ENCODE data around the gene GPR180. TPM values are rescaled to one million over a fixed set of nuclear protein-coding genes. Genes with fewer than 3 reads are reported as not detected.

GPR180 gene
- total RNA-seq, 2 donors from 2014 or later: 3.9 to 6.3 TPM

DNA sequence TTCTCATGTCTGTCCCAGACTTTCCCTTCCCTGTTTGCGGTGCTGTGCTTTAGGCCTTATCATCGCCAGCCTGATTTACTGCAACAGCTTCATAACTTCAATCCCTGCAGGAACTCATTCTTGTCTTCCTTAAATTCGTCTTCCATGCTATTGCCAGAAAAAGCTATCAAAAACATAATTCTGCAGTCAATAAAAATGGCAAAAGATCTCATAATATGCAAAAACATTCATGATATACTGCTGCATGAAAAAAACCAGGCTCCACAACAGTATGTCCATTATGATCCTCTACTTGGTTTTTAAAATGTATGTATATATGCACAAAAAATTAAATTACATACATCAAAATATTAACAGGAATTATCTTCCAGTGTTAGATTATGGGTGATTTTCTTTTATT, 34.1 kb upstream of the GPR180 start:
- H3K4me3 ChIP-seq: no peak overlapping the region
- H3K4me1 ChIP-seq (ENCODE audit: control insufficient read depth in 1 of 2, low read depth in 2 of 2): no peaks in the 10 kb centered on the region
- H3K36me3 ChIP-seq: peaks cover 8% of the 10 kb centered on the region
- TF ChIP-seq, protein P1, sequence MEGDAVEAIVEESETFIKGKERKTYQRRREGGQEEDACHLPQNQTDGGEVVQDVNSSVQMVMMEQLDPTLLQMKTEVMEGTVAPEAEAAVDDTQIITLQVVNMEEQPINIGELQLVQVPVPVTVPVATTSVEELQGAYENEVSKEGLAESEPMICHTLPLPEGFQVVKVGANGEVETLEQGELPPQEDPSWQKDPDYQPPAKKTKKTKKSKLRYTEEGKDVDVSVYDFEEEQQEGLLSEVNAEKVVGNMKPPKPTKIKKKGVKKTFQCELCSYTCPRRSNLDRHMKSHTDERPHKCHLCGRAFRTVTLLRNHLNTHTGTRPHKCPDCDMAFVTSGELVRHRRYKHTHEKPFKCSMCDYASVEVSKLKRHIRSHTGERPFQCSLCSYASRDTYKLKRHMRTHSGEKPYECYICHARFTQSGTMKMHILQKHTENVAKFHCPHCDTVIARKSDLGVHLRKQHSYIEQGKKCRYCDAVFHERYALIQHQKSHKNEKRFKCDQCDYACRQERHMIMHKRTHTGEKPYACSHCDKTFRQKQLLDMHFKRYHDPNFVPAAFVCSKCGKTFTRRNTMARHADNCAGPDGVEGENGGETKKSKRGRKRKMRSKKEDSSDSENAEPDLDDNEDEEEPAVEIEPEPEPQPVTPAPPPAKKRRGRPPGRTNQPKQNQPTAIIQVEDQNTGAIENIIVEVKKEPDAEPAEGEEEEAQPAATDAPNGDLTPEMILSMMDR (IDR thresholded peaks at IDR 0.05): no peak
- H3K27ac ChIP-seq: no peak overlapping the region
- ATAC-seq (ENCODE audit: insufficient number of reproducible peaks, low FRiP score, low read depth) (no peak), DNase-seq (ENCODE audit: low spot score) (no peak)
- H3K9me3 ChIP-seq: no peaks in the 10 kb centered on the region
- H3K27me3 ChIP-seq (replicated peaks; ENCODE audit: insufficient read depth): no peaks in the 10 kb centered on the region

DNA sequence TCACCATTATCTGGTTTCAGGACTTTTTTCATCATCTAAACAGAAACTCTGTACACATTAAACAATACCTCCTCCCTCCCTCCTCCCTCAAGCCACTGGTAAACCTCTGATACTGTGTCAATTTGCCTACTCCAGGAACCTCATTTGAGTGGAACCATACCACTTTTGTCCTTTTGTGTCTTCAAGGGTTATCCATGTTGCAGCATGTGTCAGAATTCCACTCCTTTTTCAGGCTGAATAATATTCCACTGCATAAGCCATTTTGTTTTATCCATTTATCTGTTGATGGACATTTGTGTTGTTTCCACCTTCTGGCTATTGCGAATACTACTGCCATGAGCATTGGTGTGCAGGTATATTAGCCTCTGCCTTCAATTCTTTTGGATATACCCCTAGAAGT, 33.2 kb upstream of the GPR180 start:
- Histone ChIP-seq H3K4me3 (no peak overlapping the region), H3K36me3 (peaks cover 16% of the 10 kb centered on the region), H3K9me3 (no peaks in the 10 kb centered on the region), H3K4me1 (ENCODE audit: control insufficient read depth in 1 of 2, low read depth in 2 of 2) (no peaks in the 10 kb centered on the region), H3K27ac (no peak overlapping the region), H3K27me3 (replicated peaks; ENCODE audit: insufficient read depth) (no peaks in the 10 kb centered on the region)
- DNase-seq (ENCODE audit: low spot score) (no peak), ATAC-seq (ENCODE audit: insufficient number of reproducible peaks, low FRiP score, low read depth) (no peak)
- TF ChIP-seq, protein P1 (IDR thresholded peaks at IDR 0.05): no peak

DNA sequence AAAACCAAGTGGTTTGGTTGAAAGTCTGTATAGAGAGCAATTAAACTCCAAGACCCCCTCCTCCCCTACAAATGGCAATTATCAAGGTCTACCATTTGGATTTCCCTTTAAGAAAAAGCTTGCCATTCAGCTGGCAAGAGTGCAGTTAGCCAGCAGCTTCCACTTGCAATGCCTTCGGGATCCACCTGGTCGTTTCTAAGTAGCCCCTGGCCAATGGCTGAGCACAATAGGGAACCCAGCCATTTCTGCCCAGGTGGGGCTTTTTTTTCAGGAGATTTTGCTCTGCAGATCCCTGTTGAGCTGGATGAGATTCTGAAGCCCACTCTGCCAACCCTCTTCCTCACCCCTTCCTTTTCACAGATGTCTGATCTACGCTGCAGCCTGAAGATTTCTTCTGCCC, 32.0 kb upstream of the GPR180 start:
- no peak for ATAC-seq (ENCODE audit: insufficient number of reproducible peaks, low FRiP score, low read depth)
- Histone ChIP-seq H3K27ac (no peak overlapping the region), H3K9me3 (no peaks in the 10 kb centered on the region), H3K4me1 (ENCODE audit: control insufficient read depth in 1 of 2, low read depth in 2 of 2) (no peaks in the 10 kb centered on the region), H3K27me3 (replicated peaks; ENCODE audit: insufficient read depth) (no peaks in the 10 kb centered on the region), H3K36me3 (peaks cover 23% of the 10 kb centered on the region), H3K4me3 (no peak overlapping the region)
- no peak for DNase-seq (ENCODE audit: low spot score)
- TF ChIP-seq, protein P1 (IDR thresholded peaks at IDR 0.05): no peak

DNA sequence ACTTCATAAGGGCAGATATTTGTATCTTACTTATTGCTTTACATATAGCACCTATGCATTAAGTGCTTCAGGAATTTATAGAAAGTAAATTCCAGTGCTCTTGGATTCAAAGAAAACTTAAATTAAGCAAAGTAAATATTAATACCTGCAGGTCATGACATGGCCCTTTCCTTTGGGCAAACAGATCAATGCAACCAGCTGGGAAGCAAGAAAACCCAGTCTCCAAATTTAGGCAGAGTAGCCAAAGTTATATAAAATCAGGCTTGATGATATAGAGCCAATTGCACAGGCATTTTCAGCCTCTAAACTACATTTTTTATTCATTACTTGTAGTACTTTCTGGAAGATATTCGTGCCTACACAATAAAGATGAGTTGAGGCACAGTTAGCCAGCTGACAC, 22.6 kb upstream of the GPR180 start:
- ATAC-seq (ENCODE audit: insufficient number of reproducible peaks, low FRiP score, low read depth) (no peak), DNase-seq (ENCODE audit: low spot score) (no peak)
- Histone ChIP-seq H3K9me3 (no peaks in the 10 kb centered on the region), H3K27ac (no peak overlapping the region), H3K4me3 (no peak overlapping the region), H3K4me1 (ENCODE audit: control insufficient read depth in 1 of 2, low read depth in 2 of 2) (no peaks in the 10 kb centered on the region), H3K36me3 (peaks cover 34% of the 10 kb centered on the region), H3K27me3 (replicated peaks; ENCODE audit: insufficient read depth) (no peaks in the 10 kb centered on the region)
- TF ChIP-seq, protein P1 (IDR thresholded peaks at IDR 0.05): no peak

DNA sequence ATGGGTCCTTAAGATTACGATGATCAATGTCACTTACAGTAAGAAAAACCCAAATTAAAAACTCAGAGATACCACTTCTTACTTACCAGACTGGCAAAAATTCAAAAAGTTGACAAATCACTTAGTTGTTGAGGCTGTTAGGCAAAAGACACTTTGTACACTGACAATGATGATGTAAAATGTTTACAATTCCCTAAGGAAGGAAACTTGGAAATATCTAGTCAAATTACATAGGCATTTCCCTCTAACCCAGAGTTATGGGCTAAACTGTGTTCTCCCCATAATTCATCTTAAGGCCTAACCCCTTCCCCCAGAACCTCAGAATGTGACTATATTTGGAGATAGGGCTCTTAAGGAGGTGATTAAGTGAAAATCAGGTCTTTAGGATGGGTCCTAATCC, 17.7 kb upstream of the GPR180 start:
- Histone ChIP-seq H3K9me3 (no peaks in the 10 kb centered on the region), H3K4me3 (no peak overlapping the region), H3K4me1 (ENCODE audit: control insufficient read depth in 1 of 2, low read depth in 2 of 2) (no peaks in the 10 kb centered on the region), H3K27ac (no peak overlapping the region), H3K27me3 (replicated peaks; ENCODE audit: insufficient read depth) (no peaks in the 10 kb centered on the region), H3K36me3 (peaks cover 29% of the 10 kb centered on the region)
- TF ChIP-seq, protein P1 (IDR thresholded peaks at IDR 0.05): no peak
- DNase-seq (ENCODE audit: low spot score) (no peak), ATAC-seq (ENCODE audit: insufficient number of reproducible peaks, low FRiP score, low read depth) (no peak)

Measured in thoracic aorta (tissue), 2 donors.